K562 (cell line): Measurements from ENCODE around the gene NACA2. TPM values are rescaled to one million over a fixed set of nuclear protein-coding genes. Genes with fewer than 3 reads are reported as not detected.
A peak's percentile ranks its signal among the peaks of the same experiment; 100 is the strongest.

Source experiments
- ATAC-seq: fragments of 200-7000 bp; cut with Tn5 transposase; 3 replicates; pipeline ENCODE4 v1.9.1; 2020; ENCODE audit warnings: moderate library complexity
- BruUV-seq: library from RNA; stranded (reverse); fragments of 400-500 nt; replicated peaks from 2 replicates; lab custom pipeline; 2021; lab: Mats Ljungman, UMichigan
- CTCF ChIA-PET: fragments of 300-600 bp; formaldehyde crosslinking; extraction: SDS; loops from one replicate; lab custom pipeline; 2021; ENCODE audit warnings: low intra/inter-chr PET ratio; lab: Yijun Ruan, JAX
- POLR2A ChIA-PET: fragments of 300-600, 350-650 bp; sonication (Branson Sonifier 250); formaldehyde crosslinking; extraction: SDS; loops from one replicate; lab custom pipeline; 2021; ENCODE audit warnings: antibody characterized with exemption, inconsistent platforms; lab: Yijun Ruan, JAX
- DNase-seq, 4 experiments: peaks; one replicate each; pipeline versions ENCODE4 v3.0.0 to v3.0.0-alpha.2; 2011 to 2018; ENCODE audit warnings: low spot score in 3 of 4, mixed read lengths in 3 of 4; ENCODE audit errors: extremely low read depth in 1 of 4
- FAIRE-seq: peaks from 2 replicates; lab custom pipeline; 2011; peaks lifted over from hg19 to GRCh38; lab: Jason Lieb, UNC
- H2AFZ ChIP-seq: 2 replicates; pipeline ENCODE4 v1.6.0; 2011; ENCODE audit warnings: low read depth, low read length, control low read depth, inconsistent platforms
- H3K27ac ChIP-seq: fragments of 200-600 bp; 3 replicates; pipeline ENCODE4 v1.8.0; 2011; ENCODE audit warnings: low read depth, mild to moderate bottlenecking, control low read depth, inconsistent platforms, low read length, moderate library complexity, mixed read lengths; ENCODE audit errors: extremely low read depth
- H3K27me3 ChIP-seq, 2 experiments: fragments of 300-600 bp in 1 of 2; 2 replicates in 1 of 2; 3 replicates in 1 of 2; pipeline versions ENCODE4 v1.6.0 to v1.8.0; 2011; ENCODE audit warnings: inconsistent platforms in 2 of 2, low read length in 2 of 2, mild to moderate bottlenecking in 1 of 2, mixed read lengths in 1 of 2, moderate library complexity in 1 of 2; ENCODE audit not compliant: control insufficient read depth in 2 of 2, insufficient read depth in 2 of 2
- H3K36me3 ChIP-seq: fragments of 300-600 bp; 3 replicates; pipeline ENCODE4 v1.8.0; 2011; ENCODE audit warnings: mild to moderate bottlenecking, low read length, inconsistent platforms; ENCODE audit not compliant: control insufficient read depth, insufficient read depth
- H3K4me1 ChIP-seq, 2 experiments: fragments of 200-600 bp in 1 of 2; replicated peaks in 1 of 2; 2 replicates in 1 of 2; 3 replicates in 1 of 2; pipeline versions ENCODE4 v1.5.1 to v1.8.0; 2011; ENCODE audit warnings: inconsistent platforms in 2 of 2, low read length in 2 of 2, mild to moderate bottlenecking in 1 of 2, mixed read lengths in 1 of 2, moderate library complexity in 1 of 2; ENCODE audit not compliant: control insufficient read depth in 2 of 2, insufficient read depth in 2 of 2
- H3K4me2 ChIP-seq: 2 replicates; pipeline ENCODE4 v1.6.1; 2011; ENCODE audit warnings: low read length, control low read depth, inconsistent platforms, mixed read lengths; ENCODE audit not compliant: insufficient read depth
- H3K4me3 ChIP-seq: fragments of 200-600 bp; sonication (generic), shearing (Covaris generic); 2 replicates; pipeline ENCODE4 v1.5.1; 2016; ENCODE audit warnings: control low read depth, inconsistent platforms
- H3K79me2 ChIP-seq: fragments of 200-600 bp; 3 replicates; pipeline ENCODE4 v1.8.0; 2011; ENCODE audit warnings: low read length, inconsistent platforms; ENCODE audit not compliant: control insufficient read depth, insufficient read depth
- H3K9ac ChIP-seq, 2 experiments: 2 replicates each; pipeline versions ENCODE4 v1.6.0 to v1.6.1; 2011; ENCODE audit warnings: low read depth in 2 of 2, low read length in 2 of 2, control low read depth in 1 of 2, inconsistent platforms in 1 of 2, mild to moderate bottlenecking in 1 of 2, mixed read lengths in 1 of 2; ENCODE audit not compliant: insufficient read depth in 1 of 2
- H3K9me1 ChIP-seq: one replicate; pipeline ENCODE4 v1.6.0; 2011; ENCODE audit warnings: inconsistent platforms, mild to moderate bottlenecking, low read length, moderate library complexity; ENCODE audit not compliant: control insufficient read depth, insufficient read depth
- H3K9me3 ChIP-seq: replicated peaks from 2 replicates; pipeline ENCODE4 v1.5.1; 2011; ENCODE audit warnings: low read depth, low read length, inconsistent platforms; ENCODE audit not compliant: control insufficient read depth, insufficient read depth
- H4K20me1 ChIP-seq: replicated peaks from 2 replicates; pipeline ENCODE4 v1.6.1; 2011; ENCODE audit warnings: low read length, inconsistent platforms, mixed read lengths; ENCODE audit not compliant: control insufficient read depth, insufficient read depth
- DIDO1 ChIP-seq: fragments of 450-650 bp; IDR thresholded peaks from 2 replicates; pipeline ENCODE4 v1.6.1; 2016; ENCODE audit warnings: low read depth, missing biosample characterization, missing genetic modification characterization
- EWSR1 ChIP-seq: fragments of 450-650 bp; IDR thresholded peaks from 2 replicates; pipeline ENCODE4 v1.6.1; 2018; ENCODE audit warnings: borderline replicate concordance, mild to moderate bottlenecking, low read depth, moderate library complexity; ENCODE audit not compliant: partially characterized antibody
- MAFK ChIP-seq: IDR thresholded peaks from 2 replicates; pipeline ENCODE4 v1.6.1; 2011; ENCODE audit warnings: low read length, improper control_type of control experiment
- U2AF1 ChIP-seq: fragments of 200-400 bp; formaldehyde crosslinking; optimal IDR thresholded peaks from 2 replicates; pipeline ENCODE3; 2017; ENCODE audit warnings: mild to moderate bottlenecking, low read depth, low read length, moderate library complexity
- ZBTB11 ChIP-seq, 3 experiments: fragments of 200-800 bp in 1 of 3; fragments of 250-450 bp in 1 of 3; fragments of 450-650 bp in 1 of 3; sonication (Bioruptor Pico) in 1 of 3; sonication (Bioruptor generic) in 1 of 3; formaldehyde crosslinking in 1 of 3; IDR thresholded peaks; 2 replicates each; pipeline versions ENCODE4 v1.6.1 to v1.8.0; 2016 to 2022; ENCODE audit warnings: mild to moderate bottlenecking in 2 of 3, missing genetic modification characterization in 2 of 3, missing compliant biosample characterization in 1 of 3, moderate library complexity in 1 of 3
- ZNF134 ChIP-seq: fragments of 250-450 bp; sonication (Bioruptor Pico); conservative IDR thresholded peaks from 2 replicates; pipeline ENCODE4 v1.4.0; 2020
- in situ Hi-C: fragments of 300-500 bp; cut with MboI; formaldehyde crosslinking; loops from 4 replicates; pipeline ENCODE4 v1.15.0; 2018; ENCODE audit warnings: inconsistent platforms, mixed read lengths
- intact Hi-C: fragments of 100-400 bp; cut with micrococcal nuclease; formaldehyde crosslinking; loops from 2 replicates; pipeline ENCODE4 v1.14.2; 2022
- polyA plus RNA-seq, 8 experiments: library from polyadenylated mRNA; depleted of rRNA in 4 of 8; stranded (reverse) in 5 of 8; unstranded in 3 of 8; fragments of >200 nt; fragmentation: Nextera tagmentation in 2 of 8; fragmentation: Illumina TruSeq in 1 of 8; extraction: Ambion mirVana in 2 of 8; extraction: Trizol in 1 of 8; gene quantifications; 2 replicates each; pipeline versions ENCODE4 v1.2.1 to v1.2.3, GENCODE V29; 2011 to 2014; ENCODE audit warnings: inconsistent platforms in 1 of 8, missing spikeins in 1 of 8
- total RNA-seq, 7 experiments: library from RNA; depleted of rRNA in 6 of 7; stranded (reverse); fragments of >200 nt in 6 of 7; fragmentation: Illumina TruSeq in 2 of 7; extraction: Trizol in 2 of 7; gene quantifications; 2 replicates each; pipeline versions ENCODE4 v1.2.1 to v1.2.3, GENCODE V29; 2011 to 2021; ENCODE audit warnings: low replicate concordance in 1 of 7
- TF ChIP-seq, protein P1 (sequence below), 2 experiments: fragments of 450-650 bp in 1 of 2; IDR thresholded peaks; 2 replicates each; pipeline ENCODE4 v1.6.1; 2011 to 2017; ENCODE audit warnings: low read depth in 2 of 2, antibody characterized with exemption in 1 of 2, borderline replicate concordance in 1 of 2, low read length in 1 of 2, mild to moderate bottlenecking in 1 of 2, mixed read lengths in 1 of 2; ENCODE audit not compliant: control insufficient read depth in 1 of 2
- TF ChIP-seq, protein P2 (sequence below): fragments of 250-450 bp; sonication (Bioruptor Pico); IDR thresholded peaks from 2 replicates; pipeline ENCODE4 v1.5.1; 2021; ENCODE audit warnings: mild to moderate bottlenecking

Gene NACA2
- total and polyA plus RNA-seq, 9 of the 15 experiments (the other 6 are each of a cell fraction or from before 2014, with no cell fraction given) = 0.13 to 0.29 (median 0.23) TPM; not detected in 4

GRCh38 chr17:61634942-61635538 is 44.0 kb upstream of the NACA2 start (continued):
- TF ChIP-seq, protein P1, sequence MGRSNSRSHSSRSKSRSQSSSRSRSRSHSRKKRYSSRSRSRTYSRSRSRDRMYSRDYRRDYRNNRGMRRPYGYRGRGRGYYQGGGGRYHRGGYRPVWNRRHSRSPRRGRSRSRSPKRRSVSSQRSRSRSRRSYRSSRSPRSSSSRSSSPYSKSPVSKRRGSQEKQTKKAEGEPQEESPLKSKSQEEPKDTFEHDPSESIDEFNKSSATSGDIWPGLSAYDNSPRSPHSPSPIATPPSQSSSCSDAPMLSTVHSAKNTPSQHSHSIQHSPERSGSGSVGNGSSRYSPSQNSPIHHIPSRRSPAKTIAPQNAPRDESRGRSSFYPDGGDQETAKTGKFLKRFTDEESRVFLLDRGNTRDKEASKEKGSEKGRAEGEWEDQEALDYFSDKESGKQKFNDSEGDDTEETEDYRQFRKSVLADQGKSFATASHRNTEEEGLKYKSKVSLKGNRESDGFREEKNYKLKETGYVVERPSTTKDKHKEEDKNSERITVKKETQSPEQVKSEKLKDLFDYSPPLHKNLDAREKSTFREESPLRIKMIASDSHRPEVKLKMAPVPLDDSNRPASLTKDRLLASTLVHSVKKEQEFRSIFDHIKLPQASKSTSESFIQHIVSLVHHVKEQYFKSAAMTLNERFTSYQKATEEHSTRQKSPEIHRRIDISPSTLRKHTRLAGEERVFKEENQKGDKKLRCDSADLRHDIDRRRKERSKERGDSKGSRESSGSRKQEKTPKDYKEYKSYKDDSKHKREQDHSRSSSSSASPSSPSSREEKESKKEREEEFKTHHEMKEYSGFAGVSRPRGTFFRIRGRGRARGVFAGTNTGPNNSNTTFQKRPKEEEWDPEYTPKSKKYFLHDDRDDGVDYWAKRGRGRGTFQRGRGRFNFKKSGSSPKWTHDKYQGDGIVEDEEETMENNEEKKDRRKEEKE (IDR thresholded peaks at IDR 0.05; ENCODE audit: borderline replicate concordance in 1 of 2, control insufficient read depth in 1 of 2, low read depth in 2 of 2, low read length in 1 of 2) = peak in 1 of 2 experiments; percentile 67; a peak in 1 of 4 replicates
- TF ChIP-seq MAFK (no peak), U2AF1 (no peak), ZNF134 (CRISPR knock-in tag) (no peak), DIDO1 (tag) (no peak)
- TF ChIP-seq, all 486 proteins: peak for 2

- Histone ChIP-seq H3K79me2 (no peaks in the 10 kb centered on the region), H4K20me1 (no peaks in the 10 kb centered on the region), H3K36me3 (no peaks in the 10 kb centered on the region), H3K27ac (no peak overlapping the region), H3K4me2 (no peak overlapping the region), H3K4me3 (no peak overlapping the region), H3K9me1 (no peaks in the 10 kb centered on the region), H3K9me3 (0 out of 2 replicates have a peak, but pooled peaks cover 3% of the 10 kb centered on the region), H3K4me1 (no peaks in the 10 kb centered on the region), H3K27me3 (no peaks in the 10 kb centered on the region; a peak in 1 of 5 replicates), H2AFZ (no peak overlapping the region), H3K9ac (no peak overlapping the region)
- peak in 1 of 3 experiments; percentile 90; a peak in 2 of 6 replicates for TF ChIP-seq ZBTB11 (CRISPR knock-in tag; IDR thresholded peaks at IDR 0.05)
- TF ChIP-seq, protein P2, sequence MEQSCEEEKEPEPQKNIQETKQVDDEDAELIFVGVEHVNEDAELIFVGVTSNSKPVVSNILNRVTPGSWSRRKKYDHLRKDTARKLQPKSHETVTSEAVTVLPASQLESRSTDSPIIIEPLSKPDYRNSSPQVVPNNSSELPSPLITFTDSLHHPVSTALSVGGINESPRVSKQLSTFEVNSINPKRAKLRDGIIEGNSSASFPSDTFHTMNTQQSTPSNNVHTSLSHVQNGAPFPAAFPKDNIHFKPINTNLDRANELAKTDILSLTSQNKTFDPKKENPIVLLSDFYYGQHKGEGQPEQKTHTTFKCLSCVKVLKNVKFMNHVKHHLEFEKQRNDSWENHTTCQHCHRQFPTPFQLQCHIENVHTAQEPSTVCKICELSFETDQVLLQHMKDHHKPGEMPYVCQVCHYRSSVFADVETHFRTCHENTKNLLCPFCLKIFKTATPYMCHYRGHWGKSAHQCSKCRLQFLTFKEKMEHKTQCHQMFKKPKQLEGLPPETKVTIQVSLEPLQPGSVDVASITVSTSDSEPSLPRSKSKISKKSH (CRISPR knock-in tag) = no peak
- peak; percentile 38 for TF ChIP-seq EWSR1
- ATAC-seq (no peak), FAIRE-seq (no peak), DNase-seq (no peak)
- intact Hi-C loops = no loop called here
- POLR2A ChIA-PET = no interaction called here
- in situ Hi-C loops = no loop called here
- CTCF ChIA-PET = no interaction called here
- no TSS peak for BruUV-seq
These were observed 43.1 kb upstream of the NACA2 start for GRCh38 chr17:61634011-61634539.
